GM23338 (cell line): Measurements from ENCODE around the gene ECT2. TPM values are rescaled to one million over a fixed set of nuclear protein-coding genes. Genes with fewer than 3 reads are reported as not detected.
"Not testable (repeated sequence)": the region's sequence is repeated elsewhere in the genome, so short reads cannot be mapped to it uniquely, and the experiment has no call there.

Source experiments
- ATAC-seq: fragments of 200-7000 bp; cut with Tn5 transposase; 3 replicates; pipeline ENCODE4 v1.9.1; 2020
- DNase-seq: peaks from one replicate; pipeline ENCODE4 v3.0.0-alpha.2; 2015; ENCODE audit warnings: low spot score
- H2AFZ ChIP-seq: fragments of 200-600 bp; sonication (generic); 2 replicates; pipeline ENCODE4 v1.8.0; 2016; ENCODE audit warnings: antibody characterized with exemption, mild to moderate bottlenecking, moderate library complexity
- H3F3A ChIP-seq: fragments of 200-600 bp; sonication (generic); replicated peaks from 2 replicates; pipeline ENCODE4 v1.8.0; 2017; ENCODE audit warnings: antibody characterized with exemption, mixed run types, low read depth
- H3K27ac ChIP-seq: fragments of 200-600 bp; sonication (generic); 2 replicates; pipeline ENCODE4 v1.6.1; 2016; ENCODE audit warnings: low read depth
- H3K27me3 ChIP-seq: fragments of 200-600 bp; sonication (generic); 2 replicates; pipeline ENCODE4 v1.8.0; 2016; ENCODE audit warnings: mild to moderate bottlenecking, mixed run types, moderate library complexity; ENCODE audit not compliant: insufficient read depth
- H3K36me3 ChIP-seq: fragments of 200-600 bp; sonication (generic); 2 replicates; pipeline ENCODE4 v1.8.0; 2016; ENCODE audit warnings: mild to moderate bottlenecking; ENCODE audit not compliant: insufficient read depth
- H3K4me1 ChIP-seq: fragments of 200-600 bp; sonication (generic); 2 replicates; pipeline ENCODE4 v1.8.0; 2016; ENCODE audit warnings: mild to moderate bottlenecking, moderate library complexity; ENCODE audit not compliant: insufficient read depth
- H3K4me2 ChIP-seq: fragments of 200-600 bp; sonication (generic); 2 replicates; pipeline ENCODE4 v1.7.1; 2017; ENCODE audit warnings: mixed run types
- H3K4me3 ChIP-seq: fragments of 200-600 bp; sonication (generic); 2 replicates; pipeline ENCODE4 v1.6.1; 2016; ENCODE audit warnings: mixed run types
- H3K79me2 ChIP-seq: fragments of 200-600 bp; sonication (generic); replicated peaks from 2 replicates; pipeline ENCODE4 v1.8.0; 2017; ENCODE audit warnings: mild to moderate bottlenecking; ENCODE audit not compliant: insufficient read depth
- H3K9me2 ChIP-seq: fragments of 200-600 bp; sonication (generic); 2 replicates; pipeline ENCODE4 v1.8.0; 2017; ENCODE audit not compliant: insufficient read depth
- H4K20me1 ChIP-seq: fragments of 200-600 bp; sonication (generic); replicated peaks from 2 replicates; pipeline ENCODE4 v1.8.0; 2017; ENCODE audit warnings: mild to moderate bottlenecking; ENCODE audit not compliant: insufficient read depth
- H3K27ac Mint-ChIP-seq: 2 replicates; pipeline ENCODE4 v1.8.0; 2020; ENCODE audit warnings: inconsistent platforms, mild to moderate bottlenecking, moderate library complexity, mixed read lengths
- H3K27me3 Mint-ChIP-seq: 3 replicates; pipeline ENCODE4 v1.8.0; 2022; ENCODE audit warnings: low read depth, mild to moderate bottlenecking, moderate library complexity, mixed read lengths, inconsistent platforms; ENCODE audit not compliant: insufficient read depth, poor library complexity
- H3K36me3 Mint-ChIP-seq: 3 replicates; pipeline ENCODE4 v1.8.0; 2021; ENCODE audit warnings: low read depth, mild to moderate bottlenecking, inconsistent platforms, moderate library complexity, mixed read lengths
- H3K4me1 Mint-ChIP-seq: 3 replicates; pipeline ENCODE4 v1.8.0; 2020; ENCODE audit warnings: mild to moderate bottlenecking, inconsistent platforms, mixed read lengths
- H3K4me3 Mint-ChIP-seq: 3 replicates; pipeline ENCODE4 v1.8.0; 2021; ENCODE audit warnings: moderate library complexity, mild to moderate bottlenecking, inconsistent platforms, mixed read lengths
- H3K9me3 Mint-ChIP-seq: 3 replicates; pipeline ENCODE4 v1.8.0; 2020; ENCODE audit warnings: moderate library complexity, mild to moderate bottlenecking, inconsistent platforms, mixed read lengths
- EZH2 ChIP-seq: fragments of 200-600 bp; sonication (generic); IDR thresholded peaks from one replicate; pipeline ENCODE4 v1.8.0; 2017; ENCODE audit warnings: antibody characterized with exemption, mild to moderate bottlenecking, low read depth; ENCODE audit not compliant: unreplicated experiment
- EZH2phosphoT487 ChIP-seq: fragments of 200-600 bp; sonication (generic); IDR thresholded peaks from one replicate; pipeline ENCODE4 v1.8.1; 2018; ENCODE audit warnings: antibody characterized with exemption; ENCODE audit not compliant: unreplicated experiment
- JUNB ChIP-seq: IDR thresholded peaks from one replicate; pipeline ENCODE4 v1.6.1; 2016; ENCODE audit warnings: antibody characterized with exemption; ENCODE audit not compliant: unreplicated experiment
- NANOG ChIP-seq: IDR thresholded peaks from 2 replicates; pipeline ENCODE4 v1.6.1; 2016; ENCODE audit warnings: antibody characterized with exemption, borderline replicate concordance
- ZNF331 ChIP-seq: fragments of 250-450 bp; sonication (Bioruptor Pico); IDR thresholded peaks from 2 replicates; pipeline ENCODE4 v1.5.0; 2020; ENCODE audit warnings: low read depth, mild to moderate bottlenecking, moderate library complexity
- polyA plus RNA-seq: library from polyadenylated mRNA; unstranded; fragments of >200 nt; fragmentation: Nextera tagmentation; extraction: Ambion mirVana; gene quantifications from 2 replicates; pipeline ENCODE4 v1.2.1, GENCODE V29; 2016
- total RNA-seq: library from RNA; depleted of rRNA; stranded (reverse); fragments of >200 nt; shearing (Covaris generic); gene quantifications from 2 replicates; pipeline ENCODE4 v1.2.3, GENCODE V29; 2014
- TF ChIP-seq, protein P1 (sequence below): IDR thresholded peaks from 2 replicates; pipeline ENCODE4 v1.6.1; 2016; ENCODE audit warnings: antibody characterized with exemption
- TF ChIP-seq, protein P2 (sequence below): IDR thresholded peaks from one replicate; pipeline ENCODE4 v1.6.1; 2018; ENCODE audit warnings: antibody characterized with exemption; ENCODE audit not compliant: unreplicated experiment
- TF ChIP-seq, protein P3 (sequence below), 2 experiments: fragments of 200-600 bp in 1 of 2; sonication (generic) in 1 of 2; conservative IDR thresholded peaks; 2 replicates each; pipeline versions ENCODE4 v1.5.1 to v1.6.1; 2016 to 2017; ENCODE audit warnings: antibody characterized with exemption in 2 of 2, low read depth in 2 of 2, mild to moderate bottlenecking in 2 of 2, moderate library complexity in 1 of 2

Gene ECT2
- total and polyA plus RNA-seq, 2 experiments from 2014 or later = 102 to 111 TPM

DNA sequence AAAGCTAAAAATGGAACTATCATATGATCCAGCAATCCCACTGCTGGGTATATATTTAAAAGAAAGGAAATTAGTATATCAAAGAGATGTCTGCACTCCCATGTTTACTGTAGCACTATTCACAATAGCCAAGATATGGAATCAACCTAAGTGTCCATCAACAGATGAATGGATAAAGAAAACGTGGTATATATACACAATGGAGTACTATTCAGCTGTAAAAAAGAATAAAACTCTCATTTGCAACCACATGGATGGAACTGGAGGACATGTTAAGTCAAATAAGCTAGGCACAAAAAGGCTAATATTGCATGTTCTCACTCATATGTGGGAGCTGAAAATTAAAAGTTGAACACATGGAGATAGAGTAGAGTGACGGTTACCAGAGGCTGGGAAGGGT, 76.7 kb downstream of the ECT2 start:
- H3K27ac Mint-ChIP-seq, H3F3A ChIP-seq, H4K20me1 ChIP-seq, ATAC-seq, H3K36me3 ChIP-seq, H3K27ac ChIP-seq, H3K27me3 ChIP-seq, H3K79me2 ChIP-seq, H3K4me3 Mint-ChIP-seq, H3K4me2 ChIP-seq, H3K4me1 Mint-ChIP-seq, DNase-seq, H3K4me3 ChIP-seq, H3K4me1 ChIP-seq, H2AFZ ChIP-seq, H3K9me2 ChIP-seq, H3K27me3 Mint-ChIP-seq: not testable (repeated sequence)
- Mint-ChIP-seq H3K9me3 (peaks cover 16% of the 10 kb centered on the region; the same call in 2 of the 3 replicates), H3K36me3 (peaks cover 18% of the 10 kb centered on the region; the same call in 2 of the 3 replicates)

DNA sequence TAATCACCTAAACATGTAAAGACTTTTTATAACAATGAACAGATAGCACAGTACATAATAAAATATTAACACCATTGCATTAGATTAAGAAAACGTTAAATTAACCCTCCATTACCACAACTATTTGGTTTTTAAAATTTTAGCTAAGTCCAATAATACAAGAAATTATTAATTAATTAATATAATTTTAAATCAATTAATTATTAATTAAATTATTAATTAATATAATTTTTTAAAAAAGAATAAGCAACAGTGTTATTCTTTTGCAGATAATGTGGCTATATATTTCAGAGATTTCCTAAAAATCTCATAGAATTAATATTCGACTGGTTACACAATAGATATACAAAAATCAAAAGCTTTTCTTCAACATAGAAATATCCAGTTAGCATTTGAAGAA, 82.5 kb downstream of the ECT2 start:
- Histone ChIP-seq H3K27me3 (no peaks in the 10 kb centered on the region), H3K27ac (no peak overlapping the region), H3K4me3 (no peak overlapping the region), H2AFZ (no peak overlapping the region), H3K36me3 (no peaks in the 10 kb centered on the region), H3K9me2 (no peaks in the 10 kb centered on the region), H3F3A (no peaks in the 10 kb centered on the region), H3K4me1 (no peaks in the 10 kb centered on the region), H3K4me2 (no peak overlapping the region), H4K20me1 (no peaks in the 10 kb centered on the region), H3K79me2 (no peaks in the 10 kb centered on the region)
- Mint-ChIP-seq H3K9me3 (no peaks in the 10 kb centered on the region), H3K27me3 (no peaks in the 10 kb centered on the region), H3K27ac (no peak overlapping the region), H3K36me3 (no peaks in the 10 kb centered on the region), H3K4me1 (no peaks in the 10 kb centered on the region), H3K4me3 (no peak overlapping the region)
- DNase-seq = no peak
- ATAC-seq = no peak
- TF ChIP-seq, protein P1, sequence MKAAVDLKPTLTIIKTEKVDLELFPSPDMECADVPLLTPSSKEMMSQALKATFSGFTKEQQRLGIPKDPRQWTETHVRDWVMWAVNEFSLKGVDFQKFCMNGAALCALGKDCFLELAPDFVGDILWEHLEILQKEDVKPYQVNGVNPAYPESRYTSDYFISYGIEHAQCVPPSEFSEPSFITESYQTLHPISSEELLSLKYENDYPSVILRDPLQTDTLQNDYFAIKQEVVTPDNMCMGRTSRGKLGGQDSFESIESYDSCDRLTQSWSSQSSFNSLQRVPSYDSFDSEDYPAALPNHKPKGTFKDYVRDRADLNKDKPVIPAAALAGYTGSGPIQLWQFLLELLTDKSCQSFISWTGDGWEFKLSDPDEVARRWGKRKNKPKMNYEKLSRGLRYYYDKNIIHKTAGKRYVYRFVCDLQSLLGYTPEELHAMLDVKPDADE = no peak
- TF ChIP-seq, protein P2, sequence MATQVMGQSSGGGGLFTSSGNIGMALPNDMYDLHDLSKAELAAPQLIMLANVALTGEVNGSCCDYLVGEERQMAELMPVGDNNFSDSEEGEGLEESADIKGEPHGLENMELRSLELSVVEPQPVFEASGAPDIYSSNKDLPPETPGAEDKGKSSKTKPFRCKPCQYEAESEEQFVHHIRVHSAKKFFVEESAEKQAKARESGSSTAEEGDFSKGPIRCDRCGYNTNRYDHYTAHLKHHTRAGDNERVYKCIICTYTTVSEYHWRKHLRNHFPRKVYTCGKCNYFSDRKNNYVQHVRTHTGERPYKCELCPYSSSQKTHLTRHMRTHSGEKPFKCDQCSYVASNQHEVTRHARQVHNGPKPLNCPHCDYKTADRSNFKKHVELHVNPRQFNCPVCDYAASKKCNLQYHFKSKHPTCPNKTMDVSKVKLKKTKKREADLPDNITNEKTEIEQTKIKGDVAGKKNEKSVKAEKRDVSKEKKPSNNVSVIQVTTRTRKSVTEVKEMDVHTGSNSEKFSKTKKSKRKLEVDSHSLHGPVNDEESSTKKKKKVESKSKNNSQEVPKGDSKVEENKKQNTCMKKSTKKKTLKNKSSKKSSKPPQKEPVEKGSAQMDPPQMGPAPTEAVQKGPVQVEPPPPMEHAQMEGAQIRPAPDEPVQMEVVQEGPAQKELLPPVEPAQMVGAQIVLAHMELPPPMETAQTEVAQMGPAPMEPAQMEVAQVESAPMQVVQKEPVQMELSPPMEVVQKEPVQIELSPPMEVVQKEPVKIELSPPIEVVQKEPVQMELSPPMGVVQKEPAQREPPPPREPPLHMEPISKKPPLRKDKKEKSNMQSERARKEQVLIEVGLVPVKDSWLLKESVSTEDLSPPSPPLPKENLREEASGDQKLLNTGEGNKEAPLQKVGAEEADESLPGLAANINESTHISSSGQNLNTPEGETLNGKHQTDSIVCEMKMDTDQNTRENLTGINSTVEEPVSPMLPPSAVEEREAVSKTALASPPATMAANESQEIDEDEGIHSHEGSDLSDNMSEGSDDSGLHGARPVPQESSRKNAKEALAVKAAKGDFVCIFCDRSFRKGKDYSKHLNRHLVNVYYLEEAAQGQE = no peak
- TF ChIP-seq ZNF331 (no peak), EZH2 (no peak), JUNB (no peak), EZH2phosphoT487 (no peak), NANOG (no peak)
- TF ChIP-seq, protein P3, sequence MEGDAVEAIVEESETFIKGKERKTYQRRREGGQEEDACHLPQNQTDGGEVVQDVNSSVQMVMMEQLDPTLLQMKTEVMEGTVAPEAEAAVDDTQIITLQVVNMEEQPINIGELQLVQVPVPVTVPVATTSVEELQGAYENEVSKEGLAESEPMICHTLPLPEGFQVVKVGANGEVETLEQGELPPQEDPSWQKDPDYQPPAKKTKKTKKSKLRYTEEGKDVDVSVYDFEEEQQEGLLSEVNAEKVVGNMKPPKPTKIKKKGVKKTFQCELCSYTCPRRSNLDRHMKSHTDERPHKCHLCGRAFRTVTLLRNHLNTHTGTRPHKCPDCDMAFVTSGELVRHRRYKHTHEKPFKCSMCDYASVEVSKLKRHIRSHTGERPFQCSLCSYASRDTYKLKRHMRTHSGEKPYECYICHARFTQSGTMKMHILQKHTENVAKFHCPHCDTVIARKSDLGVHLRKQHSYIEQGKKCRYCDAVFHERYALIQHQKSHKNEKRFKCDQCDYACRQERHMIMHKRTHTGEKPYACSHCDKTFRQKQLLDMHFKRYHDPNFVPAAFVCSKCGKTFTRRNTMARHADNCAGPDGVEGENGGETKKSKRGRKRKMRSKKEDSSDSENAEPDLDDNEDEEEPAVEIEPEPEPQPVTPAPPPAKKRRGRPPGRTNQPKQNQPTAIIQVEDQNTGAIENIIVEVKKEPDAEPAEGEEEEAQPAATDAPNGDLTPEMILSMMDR (conservative IDR thresholded peaks at IDR 0.05; ENCODE audit: low read depth in 2 of 2) = no peak
